Measurements from ENCODE around the gene EHBP1.
A peak's percentile ranks its signal among the peaks of the same experiment; 100 is the strongest.

EHBP1 gene

DNA sequence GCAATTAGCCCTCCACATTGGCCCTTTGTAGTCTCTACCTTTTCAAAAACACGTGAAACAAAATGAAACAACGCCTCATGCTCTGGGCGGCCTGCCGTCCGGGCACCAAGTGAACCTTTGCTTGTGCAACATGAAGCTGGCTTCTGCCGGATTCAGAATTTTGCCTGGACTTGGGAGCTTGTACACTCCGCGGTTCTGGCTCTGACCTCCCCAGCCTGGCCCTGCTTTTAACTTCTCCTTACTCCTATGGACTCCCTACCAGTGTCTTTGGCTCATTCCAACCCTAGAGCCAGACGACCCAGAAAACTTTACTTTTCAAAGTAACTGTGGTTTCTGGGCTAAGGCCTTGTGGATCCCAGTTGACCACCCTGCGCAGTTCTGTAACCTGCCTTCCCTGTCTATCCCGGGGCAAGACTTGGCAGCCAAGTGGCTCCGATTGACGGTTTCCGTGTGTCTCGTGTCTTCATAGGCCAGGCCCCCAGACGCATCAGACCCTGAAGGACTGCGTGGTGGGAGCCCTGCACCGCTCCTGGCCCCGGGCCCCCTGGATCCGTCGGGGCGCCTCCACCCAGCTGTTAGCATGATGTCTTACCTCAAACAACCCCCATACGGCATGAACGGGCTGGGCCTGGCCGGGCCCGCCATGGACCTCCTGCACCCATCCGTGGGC lies 347.0 kb downstream of the EHBP1 start:
- Histone ChIP-seq H3K27me3 (ENCODE audit: insufficient read depth, low read length, poor library complexity, severe bottlenecking) (no peaks in the 10 kb centered on the region), H3F3A (ENCODE audit: low read depth) (no peaks in the 10 kb centered on the region), H2AFZ (ENCODE audit: low read length) (no peak overlapping the region), H3K79me2 (ENCODE audit: insufficient read depth, low read length) (peaks cover 13% of the 10 kb centered on the region; the same call in 1 of the 2 replicates), H3K36me3 (ENCODE audit: insufficient read depth, low read length) (no peaks in the 10 kb centered on the region; the same call in 1 of the 2 replicates), H3K4me1 (ENCODE audit: insufficient read depth, low read length, poor library complexity, severe bottlenecking) (no peaks in the 10 kb centered on the region), H3K4me3 (ENCODE audit: low read length, poor library complexity, severe bottlenecking) (no peak overlapping the region), H3K9me3 (ENCODE audit: insufficient read depth, low read depth, low read length) (no peaks in the 10 kb centered on the region), H3K4me2 (ENCODE audit: low read depth, low read length, poor library complexity, severe bottlenecking) (peak overlapping the region; percentile 75), H3K9me2 (replicated peaks; ENCODE audit: low read depth, low read length) (no peaks in the 10 kb centered on the region), H3K9ac (ENCODE audit: low read depth, low read length, poor library complexity, severe bottlenecking) (no peak overlapping the region), H4K20me1 (ENCODE audit: insufficient read depth, low read length, poor library complexity, severe bottlenecking) (no peaks in the 10 kb centered on the region)
- TF ChIP-seq EZH2phosphoT487 (IDR thresholded peaks at IDR 0.05; ENCODE audit: borderline replicate concordance): no peak
- TF ChIP-seq, protein P1, sequence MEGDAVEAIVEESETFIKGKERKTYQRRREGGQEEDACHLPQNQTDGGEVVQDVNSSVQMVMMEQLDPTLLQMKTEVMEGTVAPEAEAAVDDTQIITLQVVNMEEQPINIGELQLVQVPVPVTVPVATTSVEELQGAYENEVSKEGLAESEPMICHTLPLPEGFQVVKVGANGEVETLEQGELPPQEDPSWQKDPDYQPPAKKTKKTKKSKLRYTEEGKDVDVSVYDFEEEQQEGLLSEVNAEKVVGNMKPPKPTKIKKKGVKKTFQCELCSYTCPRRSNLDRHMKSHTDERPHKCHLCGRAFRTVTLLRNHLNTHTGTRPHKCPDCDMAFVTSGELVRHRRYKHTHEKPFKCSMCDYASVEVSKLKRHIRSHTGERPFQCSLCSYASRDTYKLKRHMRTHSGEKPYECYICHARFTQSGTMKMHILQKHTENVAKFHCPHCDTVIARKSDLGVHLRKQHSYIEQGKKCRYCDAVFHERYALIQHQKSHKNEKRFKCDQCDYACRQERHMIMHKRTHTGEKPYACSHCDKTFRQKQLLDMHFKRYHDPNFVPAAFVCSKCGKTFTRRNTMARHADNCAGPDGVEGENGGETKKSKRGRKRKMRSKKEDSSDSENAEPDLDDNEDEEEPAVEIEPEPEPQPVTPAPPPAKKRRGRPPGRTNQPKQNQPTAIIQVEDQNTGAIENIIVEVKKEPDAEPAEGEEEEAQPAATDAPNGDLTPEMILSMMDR (conservative IDR thresholded peaks at IDR 0.05; ENCODE audit: low read length): no peak

DNA sequence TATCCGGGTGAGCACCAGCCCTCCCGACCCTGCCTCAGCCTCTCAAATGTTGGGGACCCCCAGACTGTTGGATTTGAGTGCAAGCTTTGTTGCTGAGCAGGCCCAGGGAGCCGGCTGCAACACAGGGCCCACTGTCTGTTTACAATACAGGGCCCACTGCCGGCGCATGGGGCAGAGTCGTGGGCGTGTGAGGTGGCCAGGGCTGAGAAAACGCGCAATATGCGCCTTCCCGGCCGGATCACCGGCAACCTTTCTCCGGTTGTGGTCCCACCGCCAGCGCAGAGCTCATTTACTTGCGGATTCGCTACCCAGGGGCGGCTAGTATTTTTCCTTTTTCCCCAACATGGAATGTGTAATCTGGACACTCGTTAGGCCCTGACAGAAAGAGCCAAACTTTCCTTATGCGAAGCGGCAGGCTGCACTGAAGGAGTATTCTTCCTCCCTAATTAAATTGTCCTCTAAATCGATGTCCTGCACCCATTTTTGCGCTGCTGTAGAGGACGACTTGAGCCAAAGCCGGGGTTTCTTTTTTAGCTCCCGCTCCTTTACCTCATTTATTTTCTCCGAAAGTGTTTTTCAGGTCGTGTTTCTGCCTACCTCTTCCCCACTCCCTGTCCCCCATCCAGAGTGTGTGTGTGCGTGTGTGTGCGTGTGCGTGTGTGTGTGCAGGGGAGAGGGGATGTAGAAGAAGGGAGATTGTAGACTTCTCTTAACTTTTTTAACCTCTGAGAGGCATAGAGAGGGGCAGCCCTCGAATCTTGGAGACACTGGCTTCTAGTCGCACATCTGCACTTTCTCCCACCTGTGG lies 347.8 kb downstream of the EHBP1 start:
- H3K36me3 ChIP-seq (ENCODE audit: insufficient read depth, low read length): no peaks in the 10 kb centered on the region; the same call in 1 of the 2 replicates
- H4K20me1 ChIP-seq (ENCODE audit: insufficient read depth, low read length, poor library complexity, severe bottlenecking): no peaks in the 10 kb centered on the region
- TF ChIP-seq, protein P1 (conservative IDR thresholded peaks at IDR 0.05; ENCODE audit: low read length): no peak
- TF ChIP-seq EZH2phosphoT487 (IDR thresholded peaks at IDR 0.05; ENCODE audit: borderline replicate concordance): no peak
- H3F3A ChIP-seq (ENCODE audit: low read depth): no peaks in the 10 kb centered on the region
- no peak overlapping the region for H3K4me3 ChIP-seq (ENCODE audit: low read length, poor library complexity, severe bottlenecking)
- no peaks in the 10 kb centered on the region for H3K9me3 ChIP-seq (ENCODE audit: insufficient read depth, low read depth, low read length)
- no peaks in the 10 kb centered on the region for H3K9me2 ChIP-seq (replicated peaks; ENCODE audit: low read depth, low read length)
- H3K79me2 ChIP-seq (ENCODE audit: insufficient read depth, low read length): peaks cover 13% of the 10 kb centered on the region; the same call in 1 of the 2 replicates
- H3K9ac ChIP-seq (ENCODE audit: low read depth, low read length, poor library complexity, severe bottlenecking): no peak overlapping the region
- H3K4me1 ChIP-seq (ENCODE audit: insufficient read depth, low read length, poor library complexity, severe bottlenecking): no peaks in the 10 kb centered on the region
- no peaks in the 10 kb centered on the region for H3K27me3 ChIP-seq (ENCODE audit: insufficient read depth, low read length, poor library complexity, severe bottlenecking)
- no peak overlapping the region for H2AFZ ChIP-seq (ENCODE audit: low read length)
- no peak overlapping the region for H3K4me2 ChIP-seq (ENCODE audit: low read depth, low read length, poor library complexity, severe bottlenecking)

DNA sequence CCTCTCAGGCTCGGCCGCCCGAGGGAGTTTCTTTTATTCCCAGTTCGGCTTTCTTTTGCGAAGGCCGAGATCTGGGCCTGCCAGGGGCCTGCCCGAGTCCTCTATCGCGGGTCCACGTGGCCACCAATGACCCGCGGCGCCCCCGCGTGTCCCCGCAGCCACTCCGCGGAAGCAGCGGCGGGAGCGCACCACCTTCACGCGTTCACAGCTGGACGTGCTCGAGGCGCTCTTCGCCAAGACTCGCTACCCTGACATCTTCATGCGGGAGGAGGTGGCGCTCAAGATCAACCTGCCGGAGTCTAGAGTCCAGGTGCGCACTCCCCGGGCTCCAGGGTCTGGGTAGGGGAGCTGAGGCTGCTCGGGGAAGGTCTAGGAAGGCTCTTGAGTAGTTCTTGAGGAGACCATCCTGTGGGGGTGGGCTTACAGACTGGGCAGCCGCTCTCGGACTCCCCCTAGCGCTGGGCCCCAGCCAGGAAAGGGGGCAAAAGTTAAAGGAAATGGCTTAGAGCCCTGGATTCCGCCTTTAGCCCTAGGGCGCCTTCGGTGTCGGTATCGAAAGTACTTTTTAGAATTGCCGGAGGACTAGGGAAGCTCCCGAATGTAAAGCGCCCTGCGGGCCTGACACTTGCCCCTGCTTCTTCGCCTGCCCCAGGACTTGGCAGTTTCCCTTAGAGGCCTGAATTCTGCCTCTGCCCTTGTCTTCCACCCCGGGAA lies 348.5 kb downstream of the EHBP1 start:
- Histone ChIP-seq H4K20me1 (ENCODE audit: insufficient read depth, low read length, poor library complexity, severe bottlenecking) (no peaks in the 10 kb centered on the region), H3K4me3 (ENCODE audit: low read length, poor library complexity, severe bottlenecking) (no peak overlapping the region), H3F3A (ENCODE audit: low read depth) (no peaks in the 10 kb centered on the region), H3K9me2 (replicated peaks; ENCODE audit: low read depth, low read length) (no peaks in the 10 kb centered on the region), H3K4me2 (ENCODE audit: low read depth, low read length, poor library complexity, severe bottlenecking) (no peak overlapping the region), H2AFZ (ENCODE audit: low read length) (no peak overlapping the region), H3K79me2 (ENCODE audit: insufficient read depth, low read length) (peaks cover 13% of the 10 kb centered on the region; the same call in 1 of the 2 replicates), H3K4me1 (ENCODE audit: insufficient read depth, low read length, poor library complexity, severe bottlenecking) (no peaks in the 10 kb centered on the region), H3K27me3 (ENCODE audit: insufficient read depth, low read length, poor library complexity, severe bottlenecking) (no peaks in the 10 kb centered on the region), H3K9ac (ENCODE audit: low read depth, low read length, poor library complexity, severe bottlenecking) (no peak overlapping the region), H3K36me3 (ENCODE audit: insufficient read depth, low read length) (no peaks in the 10 kb centered on the region; the same call in 1 of the 2 replicates), H3K9me3 (ENCODE audit: insufficient read depth, low read depth, low read length) (no peaks in the 10 kb centered on the region)
- no peak for TF ChIP-seq EZH2phosphoT487 (IDR thresholded peaks at IDR 0.05; ENCODE audit: borderline replicate concordance)
- TF ChIP-seq, protein P1 (conservative IDR thresholded peaks at IDR 0.05; ENCODE audit: low read length): no peak
